HFFc6 (cell line): ENCODE measurements around the gene INTS11. TPM values are rescaled to one million over a fixed set of nuclear protein-coding genes. Genes with fewer than 3 reads are reported as not detected.

Experiments
- DNase-seq: peaks from one replicate; pipeline ENCODE4 v3.0.0-alpha.2; 2018
- H3K27ac Mint-ChIP-seq: 2 replicates; pipeline ENCODE4 v1.8.0; 2020; ENCODE audit warnings: mild to moderate bottlenecking, mixed read lengths
- H3K27me3 Mint-ChIP-seq: 2 replicates; pipeline ENCODE4 v1.8.0; 2021; ENCODE audit warnings: mild to moderate bottlenecking, moderate library complexity, mixed read lengths; ENCODE audit not compliant: insufficient read depth
- H3K36me3 Mint-ChIP-seq: 2 replicates; pipeline ENCODE4 v1.8.0; 2021; ENCODE audit warnings: low read depth, mixed read lengths
- H3K4me1 Mint-ChIP-seq: 2 replicates; pipeline ENCODE4 v1.8.0; 2020; ENCODE audit warnings: low read depth, mixed read lengths
- H3K4me3 Mint-ChIP-seq: 2 replicates; pipeline ENCODE4 v1.8.0; 2020; ENCODE audit warnings: mild to moderate bottlenecking, moderate library complexity, mixed read lengths
- H3K9me3 Mint-ChIP-seq: 2 replicates; pipeline ENCODE4 v1.8.0; 2020; ENCODE audit warnings: mild to moderate bottlenecking, mixed read lengths
- total RNA-seq, 6 experiments: library from RNA; stranded (reverse); fragmentation: NEBNext Ultra II Directional; extraction: Animal tissue kit (Norgen Biotek cat#: 25700); gene quantifications; 2 replicates in 1 of 6; 3 replicates in 5 of 6; pipeline ENCODE4 v1.2.3, GENCODE V29; 2021
- TF ChIP-seq, protein P1 (sequence below): fragments of 200-600 bp; sonication (generic); IDR thresholded peaks from 2 replicates; pipeline ENCODE4 v1.5.0; 2021; ENCODE audit warnings: antibody characterized with exemption, mild to moderate bottlenecking

Gene INTS11
- total RNA-seq, 6 experiments from 2014 or later: 65.6 to 78.3 (median 69.8) TPM

DNA sequence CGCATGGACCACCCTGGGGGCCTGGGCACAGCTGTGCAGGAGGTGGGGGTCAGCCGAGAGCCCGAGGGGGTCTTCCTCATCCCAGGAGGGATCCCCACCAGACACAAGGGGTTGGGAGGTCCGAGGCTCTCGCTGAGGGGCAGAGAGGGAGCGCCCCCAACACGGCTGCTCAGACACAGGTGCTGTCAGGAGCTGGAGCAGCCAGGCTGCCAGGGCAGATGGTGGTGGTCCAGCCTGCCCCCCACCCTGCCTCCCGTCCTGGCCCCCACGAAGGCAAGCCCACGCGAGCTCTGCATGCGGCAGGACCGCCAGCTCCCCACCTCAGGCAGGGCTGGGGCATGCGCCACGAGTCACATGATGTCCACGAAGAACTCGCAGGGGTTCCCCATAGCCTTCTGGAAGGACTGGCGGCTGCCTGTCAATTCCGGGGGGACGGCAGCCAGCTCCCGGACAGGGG, 11.4 kb upstream of the INTS11 start:
- H3K36me3 Mint-ChIP-seq: peaks cover 5% of the 10 kb centered on the region
- no peaks in the 10 kb centered on the region for H3K4me1 Mint-ChIP-seq
- H3K4me3 Mint-ChIP-seq: no peak overlapping the region
- H3K27ac Mint-ChIP-seq: no peak overlapping the region
- TF ChIP-seq, protein P1, sequence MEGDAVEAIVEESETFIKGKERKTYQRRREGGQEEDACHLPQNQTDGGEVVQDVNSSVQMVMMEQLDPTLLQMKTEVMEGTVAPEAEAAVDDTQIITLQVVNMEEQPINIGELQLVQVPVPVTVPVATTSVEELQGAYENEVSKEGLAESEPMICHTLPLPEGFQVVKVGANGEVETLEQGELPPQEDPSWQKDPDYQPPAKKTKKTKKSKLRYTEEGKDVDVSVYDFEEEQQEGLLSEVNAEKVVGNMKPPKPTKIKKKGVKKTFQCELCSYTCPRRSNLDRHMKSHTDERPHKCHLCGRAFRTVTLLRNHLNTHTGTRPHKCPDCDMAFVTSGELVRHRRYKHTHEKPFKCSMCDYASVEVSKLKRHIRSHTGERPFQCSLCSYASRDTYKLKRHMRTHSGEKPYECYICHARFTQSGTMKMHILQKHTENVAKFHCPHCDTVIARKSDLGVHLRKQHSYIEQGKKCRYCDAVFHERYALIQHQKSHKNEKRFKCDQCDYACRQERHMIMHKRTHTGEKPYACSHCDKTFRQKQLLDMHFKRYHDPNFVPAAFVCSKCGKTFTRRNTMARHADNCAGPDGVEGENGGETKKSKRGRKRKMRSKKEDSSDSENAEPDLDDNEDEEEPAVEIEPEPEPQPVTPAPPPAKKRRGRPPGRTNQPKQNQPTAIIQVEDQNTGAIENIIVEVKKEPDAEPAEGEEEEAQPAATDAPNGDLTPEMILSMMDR: no peak
- no peaks in the 10 kb centered on the region for H3K9me3 Mint-ChIP-seq
- DNase-seq: no peak
- peaks cover 17% of the 10 kb centered on the region for H3K27me3 Mint-ChIP-seq

GRCh38 chr1:1335283-1335682, 10.8 kb upstream of the INTS11 start:
- DNase-seq: no peak
- no peak overlapping the region for H3K4me3 Mint-ChIP-seq
- no peaks in the 10 kb centered on the region; the same call in 1 of the 2 replicates for H3K36me3 Mint-ChIP-seq
- H3K9me3 Mint-ChIP-seq: no peaks in the 10 kb centered on the region
- no peaks in the 10 kb centered on the region for H3K4me1 Mint-ChIP-seq
- peaks cover 18% of the 10 kb centered on the region for H3K27me3 Mint-ChIP-seq
- TF ChIP-seq, protein P1: no peak
- no peak overlapping the region for H3K27ac Mint-ChIP-seq

DNA sequence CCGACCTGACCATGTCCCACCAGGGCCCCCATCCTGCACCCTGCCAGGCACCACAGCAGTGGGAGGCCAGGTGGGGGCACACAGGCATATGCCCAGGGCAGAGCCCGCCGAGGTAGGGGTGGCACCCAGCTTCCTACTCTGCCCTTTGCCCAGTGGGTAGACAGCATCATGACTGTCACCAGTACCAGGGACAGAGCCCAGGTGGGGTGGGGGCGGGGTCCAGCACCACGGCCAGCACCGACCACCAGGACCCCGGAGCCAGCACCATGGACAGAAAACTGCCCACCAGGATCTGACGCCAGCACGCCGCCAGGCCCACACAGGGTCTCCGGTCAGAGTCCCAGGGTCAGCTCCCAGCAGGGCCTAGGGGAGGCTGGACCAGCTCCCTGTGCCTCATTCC, 10.4 kb upstream of the INTS11 start:
- Mint-ChIP-seq H3K4me1 (no peaks in the 10 kb centered on the region), H3K36me3 (peaks cover 2% of the 10 kb centered on the region)

GRCh38 chr1:1333551-1334241, 9.2 kb upstream of the INTS11 start:
- Mint-ChIP-seq H3K27me3 (peaks cover 26% of the 10 kb centered on the region), H3K36me3 (peaks cover 4% of the 10 kb centered on the region), H3K4me3 (no peak overlapping the region), H3K4me1 (no peaks in the 10 kb centered on the region), H3K27ac (no peak overlapping the region), H3K9me3 (peaks cover 6% of the 10 kb centered on the region)
- no peak for DNase-seq
- TF ChIP-seq, protein P1: no peak

More for the DNA sequence above, 10.4 kb upstream of the INTS11 start:
- DNase-seq: no peak
- Mint-ChIP-seq H3K27ac (no peak overlapping the region), H3K27me3 (peaks cover 21% of the 10 kb centered on the region), H3K9me3 (peaks cover 2% of the 10 kb centered on the region), H3K4me3 (no peak overlapping the region)
- TF ChIP-seq, protein P1: no peak

DNA sequence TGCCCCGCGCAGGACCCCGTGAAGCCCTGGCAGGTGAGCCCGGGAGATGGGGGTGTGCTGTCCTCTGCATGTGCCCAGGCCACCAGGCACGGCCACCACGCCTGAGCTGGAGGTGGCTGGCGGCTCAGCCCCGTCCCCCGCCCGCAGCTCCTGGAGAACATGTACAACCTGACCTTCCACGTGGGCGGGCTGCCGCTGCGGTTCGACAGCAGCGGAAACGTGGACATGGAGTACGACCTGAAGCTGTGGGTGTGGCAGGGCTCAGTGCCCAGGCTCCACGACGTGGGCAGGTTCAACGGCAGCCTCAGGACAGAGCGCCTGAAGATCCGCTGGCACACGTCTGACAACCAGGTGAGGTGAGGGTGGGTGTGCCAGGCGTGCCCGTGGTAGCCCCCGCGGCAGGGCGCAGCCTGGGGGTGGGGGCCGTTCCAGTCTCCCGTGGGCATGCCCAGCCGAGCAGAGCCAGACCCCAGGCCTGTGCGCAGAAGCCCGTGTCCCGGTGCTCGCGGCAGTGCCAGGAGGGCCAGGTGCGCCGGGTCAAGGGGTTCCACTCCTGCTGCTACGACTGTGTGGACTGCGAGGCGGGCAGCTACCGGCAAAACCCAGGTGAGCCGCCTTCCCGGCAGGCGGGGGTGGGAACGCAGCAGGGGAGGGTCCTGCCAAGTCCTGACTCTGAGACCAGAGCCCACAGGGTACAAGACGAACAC, 8.5 kb upstream of the INTS11 start:
- peaks cover 4% of the 10 kb centered on the region for H3K36me3 Mint-ChIP-seq
- peaks cover 6% of the 10 kb centered on the region for H3K9me3 Mint-ChIP-seq
- no peak overlapping the region for H3K4me3 Mint-ChIP-seq
- H3K4me1 Mint-ChIP-seq: no peaks in the 10 kb centered on the region
- TF ChIP-seq, protein P1: no peak
- peaks cover 26% of the 10 kb centered on the region for H3K27me3 Mint-ChIP-seq
- H3K27ac Mint-ChIP-seq: no peak overlapping the region
- DNase-seq: no peak
